GM11168 (cell line): Measurements from ENCODE around the gene VKORC1L1.
"Not testable (repeated sequence)": the region's sequence is repeated elsewhere in the genome, so short reads cannot be mapped to it uniquely, and the experiment has no call there.

ENCODE experiments used
- in situ Hi-C: fragments of 300-500 bp; cut with MboI; formaldehyde crosslinking; loops from one replicate; pipeline ENCODE4 v1.12.0; 2022; ENCODE audit warnings: low sequenced_read_pairs; ENCODE audit not compliant: unreplicated experiment

Gene VKORC1L1

DNA sequence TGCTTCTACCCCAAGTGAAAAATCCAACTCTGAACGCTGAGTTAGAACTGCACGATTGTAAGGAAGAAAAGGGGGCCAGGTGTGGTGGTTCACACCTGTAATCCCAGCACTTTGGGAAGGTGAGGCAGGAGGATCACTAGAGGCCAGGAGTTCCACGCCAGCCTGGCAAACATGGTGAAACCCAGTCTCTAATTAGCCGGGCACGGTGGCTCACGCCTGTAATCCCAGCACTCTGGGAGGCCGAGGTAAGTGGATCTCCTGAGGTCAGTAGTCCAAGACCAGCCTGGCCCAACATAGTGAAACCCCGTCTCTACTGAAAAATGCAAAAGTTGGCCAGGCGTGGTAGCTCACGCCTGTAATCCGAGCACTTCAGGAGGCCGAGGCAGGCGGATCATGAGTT, 100.1 kb downstream of the VKORC1L1 start:
- in situ Hi-C loops, result no loop called here

DNA sequence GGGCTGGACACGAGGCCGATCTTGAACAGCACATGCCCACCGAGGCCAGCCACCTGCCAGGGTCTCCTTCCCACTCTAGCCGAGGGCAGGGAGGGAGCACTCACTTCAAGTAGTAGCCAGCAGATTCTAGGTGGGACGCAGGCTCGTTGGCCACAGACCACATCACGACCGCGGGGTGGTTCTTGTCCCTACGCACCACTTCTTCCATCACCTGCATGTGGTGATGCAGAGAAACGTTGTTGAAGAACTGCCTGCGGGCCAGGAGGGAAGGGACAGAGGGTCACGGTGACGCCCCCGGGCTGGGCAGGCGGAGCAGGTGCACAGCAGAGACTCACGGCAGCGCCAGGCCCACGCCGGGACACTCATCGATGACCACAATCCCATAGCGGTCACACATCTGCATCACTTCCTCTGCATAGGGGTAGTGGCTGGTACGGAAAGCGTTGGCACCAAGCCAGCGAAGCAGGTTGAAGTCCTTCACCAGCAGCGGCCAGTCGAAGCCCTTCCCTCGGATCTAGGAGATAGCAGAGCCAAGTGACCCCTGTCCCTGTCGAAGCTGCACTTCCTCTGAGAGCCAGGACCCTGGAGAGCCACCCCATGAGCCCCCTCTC, 101.4 kb downstream of the VKORC1L1 start:
- in situ Hi-C loops, result no loop called here

DNA sequence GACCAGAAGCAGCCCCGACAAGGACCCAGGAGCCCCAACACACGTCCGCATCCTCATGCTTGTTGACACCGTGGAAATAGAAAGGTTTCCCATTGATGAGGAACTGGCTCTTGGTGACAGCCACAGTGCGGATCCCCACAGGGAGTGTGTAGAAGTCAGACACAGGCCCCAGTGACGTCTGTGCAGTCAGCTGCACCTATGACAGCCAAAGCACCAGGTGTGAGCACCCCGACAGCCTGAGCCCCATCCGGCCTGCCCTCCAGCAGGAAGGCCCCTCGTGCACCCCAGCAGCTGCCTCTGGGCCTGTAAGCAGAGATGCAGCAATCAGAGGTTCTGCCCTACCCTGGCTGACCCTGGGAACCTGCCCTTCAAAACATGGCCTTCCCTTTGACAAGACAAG, 102.0 kb downstream of the VKORC1L1 start:
- in situ Hi-C loops, result loop anchor here (25.0 kb wide), 1 partner anchor 238 kb away; no protein-coding TSS in a partner anchor

DNA sequence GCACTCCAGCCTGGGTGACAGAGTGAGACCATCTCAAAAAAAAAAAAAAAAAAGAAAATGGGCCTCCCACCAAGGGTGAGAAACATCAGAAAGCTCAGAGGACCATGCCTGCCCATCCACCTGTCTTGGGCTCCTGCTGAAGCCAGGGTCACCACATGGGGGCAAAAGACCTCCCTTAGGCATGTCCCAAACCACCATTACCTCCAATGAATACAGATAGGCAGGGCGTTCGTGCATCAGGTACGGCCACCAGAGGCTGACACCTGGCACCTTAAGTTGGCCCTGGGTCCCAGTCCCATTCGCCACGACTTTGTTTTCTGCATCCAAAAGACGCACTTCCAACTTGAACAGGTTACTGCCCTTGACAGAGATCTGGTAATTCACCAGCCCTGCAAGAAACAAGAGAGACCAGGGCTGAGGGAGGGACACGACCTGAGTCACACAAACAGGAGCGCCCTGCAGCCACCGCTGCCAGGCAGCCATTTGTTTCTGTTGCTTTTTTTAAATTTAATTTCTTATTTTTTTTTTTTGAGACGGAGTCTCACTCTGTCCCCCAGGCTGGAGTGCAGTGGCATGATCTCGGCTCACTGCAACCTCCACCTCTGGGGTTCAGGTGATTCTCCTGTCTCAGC, 103.1 kb downstream of the VKORC1L1 start:
- in situ Hi-C loops, result loop anchor here (25.0 kb wide), 1 partner anchor 239 kb away; no protein-coding TSS in a partner anchor

DNA sequence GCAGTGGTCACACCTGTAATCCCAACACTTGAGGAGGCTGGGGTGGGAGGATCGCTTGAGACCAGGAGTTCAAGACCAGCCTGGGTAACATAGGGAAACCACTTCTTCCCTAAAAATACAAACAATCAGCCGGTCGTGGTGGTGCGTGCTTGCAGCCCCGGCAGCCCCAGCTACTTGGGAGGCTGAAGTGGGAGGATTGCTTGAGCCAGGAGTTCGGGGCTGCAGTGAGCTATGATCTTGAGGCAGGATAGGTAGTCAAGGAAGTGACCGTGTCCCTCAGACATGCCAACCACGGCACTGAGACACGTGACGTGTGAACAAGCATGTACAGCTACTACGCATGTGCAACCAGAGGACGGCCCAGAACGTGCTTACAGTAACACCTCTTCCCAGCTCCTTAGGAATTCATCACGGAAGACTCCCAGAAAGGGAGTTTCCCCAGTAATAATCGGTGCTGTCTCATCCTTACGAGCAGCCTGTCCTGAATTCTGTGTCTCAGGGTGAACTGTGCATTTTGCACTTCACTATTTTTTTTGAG, 103.9 kb downstream of the VKORC1L1 start:
- in situ Hi-C loops, result loop anchor here (25.0 kb wide), 1 partner anchor 239 kb away; no protein-coding TSS in a partner anchor

DNA sequence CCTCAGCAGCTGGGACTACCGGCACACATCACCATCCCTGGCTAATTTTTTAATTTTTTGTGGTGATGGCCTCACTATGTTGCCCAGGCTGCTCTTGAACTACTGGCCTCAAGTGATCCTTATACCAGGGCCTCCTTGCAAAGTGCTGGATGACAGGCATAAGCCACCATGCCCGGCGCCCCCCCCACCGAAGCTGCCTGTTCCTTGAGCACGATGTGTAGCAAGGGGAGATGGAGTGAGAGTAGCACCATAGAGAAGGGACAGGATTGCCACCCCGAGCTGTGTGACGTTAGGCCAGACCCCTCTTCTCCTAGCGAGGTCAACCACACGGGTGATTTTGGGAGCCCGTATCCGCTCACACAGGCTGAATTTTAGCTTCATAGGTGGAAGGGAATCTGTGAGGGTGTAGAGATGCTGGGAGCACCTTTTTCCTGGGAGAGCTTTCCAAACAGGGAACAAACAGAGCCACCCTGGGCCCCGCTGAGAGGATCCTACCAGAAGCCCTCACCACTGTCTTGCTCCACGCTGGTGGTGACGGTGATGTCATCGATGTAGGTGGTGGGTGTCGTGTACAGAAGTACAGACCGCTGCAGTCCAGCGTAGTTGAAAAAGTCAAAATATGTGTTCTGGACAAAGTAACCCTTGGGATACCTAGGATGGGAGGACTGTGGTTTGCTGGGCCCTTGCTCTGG, 106.2 kb downstream of the VKORC1L1 start:
- in situ Hi-C loops, result loop anchor here (25.0 kb wide), 1 partner anchor 242 kb away; no protein-coding TSS in a partner anchor

DNA sequence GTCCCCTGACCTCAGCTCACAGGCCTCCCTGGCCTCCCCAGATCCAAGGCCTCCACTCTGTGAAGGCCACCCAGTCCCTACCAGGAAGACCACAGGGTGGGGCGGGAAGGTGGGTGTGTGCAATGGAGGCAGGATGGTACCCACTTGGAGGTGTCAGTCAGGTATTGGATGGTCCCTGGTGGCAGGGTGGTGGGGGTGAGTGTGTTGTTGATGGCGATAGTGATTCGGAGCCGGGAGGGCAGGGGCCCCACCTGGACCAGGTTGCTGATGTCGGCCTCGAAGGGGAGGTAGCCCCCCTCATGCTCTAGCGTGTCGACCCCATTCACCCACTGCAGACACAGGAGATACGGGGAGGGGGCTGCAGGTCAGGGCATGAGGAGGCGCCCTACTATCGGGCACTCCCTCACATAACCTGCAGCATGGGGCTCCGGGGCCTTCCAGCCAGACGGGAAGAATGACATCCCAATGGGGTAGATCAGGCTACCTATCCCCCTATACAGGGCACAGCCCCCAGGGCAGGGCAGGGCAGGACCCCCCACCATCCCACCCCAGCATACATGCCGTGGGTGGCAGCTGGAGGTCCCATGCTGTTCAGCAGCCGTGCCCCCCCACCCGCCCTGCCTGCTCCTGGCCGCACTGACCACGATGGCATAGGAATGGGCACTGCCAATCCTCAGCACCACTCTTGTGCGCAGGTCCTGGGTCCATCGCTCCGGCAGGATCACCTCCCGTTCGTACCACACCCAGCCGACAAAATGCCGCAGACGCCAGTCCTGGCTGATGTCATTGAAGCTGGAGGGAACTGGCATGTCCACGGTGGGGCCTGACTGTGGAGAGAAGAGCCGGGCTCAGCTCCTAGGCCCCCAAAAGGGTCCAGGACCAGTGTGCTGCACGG, 107.0 kb downstream of the VKORC1L1 start:
- in situ Hi-C loops, result loop anchor here (25.0 kb wide), 1 partner anchor 243 kb away; no protein-coding TSS in a partner anchor

DNA sequence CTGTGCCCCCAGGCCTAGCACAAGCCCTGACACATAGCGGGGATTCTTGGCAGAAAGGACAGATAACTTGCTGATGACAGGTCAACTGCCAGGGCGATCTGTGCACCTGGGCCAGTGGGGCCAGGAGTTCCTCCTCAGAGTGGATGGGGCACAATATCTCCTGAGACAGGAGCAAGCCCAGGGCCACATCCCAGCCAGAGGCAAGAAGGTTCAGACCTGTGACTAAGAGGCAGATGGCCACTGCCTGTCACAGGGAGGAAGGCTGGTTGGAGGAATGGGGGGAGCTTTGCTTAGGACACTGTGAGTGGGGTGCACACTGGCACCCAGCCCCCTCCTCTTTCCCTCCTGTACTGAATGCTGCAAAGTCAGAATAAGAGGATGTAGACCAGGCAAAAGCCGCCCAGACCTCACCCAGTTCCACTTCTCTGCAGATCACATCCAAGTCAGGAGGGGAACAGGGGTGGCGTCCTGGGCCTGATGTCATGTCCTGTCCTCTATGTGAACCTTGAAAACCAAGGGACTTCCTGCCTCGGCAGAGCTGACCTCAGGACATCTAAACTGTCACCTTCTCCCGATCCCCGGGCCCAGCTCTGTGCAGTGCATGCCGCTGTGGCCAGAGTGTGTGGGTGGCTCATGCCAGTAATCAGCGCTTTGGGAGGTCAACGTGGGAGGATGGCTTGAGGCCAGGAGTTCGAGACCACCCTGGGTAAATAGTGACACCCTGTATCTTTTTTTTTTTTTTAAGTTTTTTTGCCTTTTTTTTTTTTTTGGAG, 107.8 kb downstream of the VKORC1L1 start:
- in situ Hi-C loops, result loop anchor here (25.0 kb wide), 1 partner anchor 243 kb away; no protein-coding TSS in a partner anchor

DNA sequence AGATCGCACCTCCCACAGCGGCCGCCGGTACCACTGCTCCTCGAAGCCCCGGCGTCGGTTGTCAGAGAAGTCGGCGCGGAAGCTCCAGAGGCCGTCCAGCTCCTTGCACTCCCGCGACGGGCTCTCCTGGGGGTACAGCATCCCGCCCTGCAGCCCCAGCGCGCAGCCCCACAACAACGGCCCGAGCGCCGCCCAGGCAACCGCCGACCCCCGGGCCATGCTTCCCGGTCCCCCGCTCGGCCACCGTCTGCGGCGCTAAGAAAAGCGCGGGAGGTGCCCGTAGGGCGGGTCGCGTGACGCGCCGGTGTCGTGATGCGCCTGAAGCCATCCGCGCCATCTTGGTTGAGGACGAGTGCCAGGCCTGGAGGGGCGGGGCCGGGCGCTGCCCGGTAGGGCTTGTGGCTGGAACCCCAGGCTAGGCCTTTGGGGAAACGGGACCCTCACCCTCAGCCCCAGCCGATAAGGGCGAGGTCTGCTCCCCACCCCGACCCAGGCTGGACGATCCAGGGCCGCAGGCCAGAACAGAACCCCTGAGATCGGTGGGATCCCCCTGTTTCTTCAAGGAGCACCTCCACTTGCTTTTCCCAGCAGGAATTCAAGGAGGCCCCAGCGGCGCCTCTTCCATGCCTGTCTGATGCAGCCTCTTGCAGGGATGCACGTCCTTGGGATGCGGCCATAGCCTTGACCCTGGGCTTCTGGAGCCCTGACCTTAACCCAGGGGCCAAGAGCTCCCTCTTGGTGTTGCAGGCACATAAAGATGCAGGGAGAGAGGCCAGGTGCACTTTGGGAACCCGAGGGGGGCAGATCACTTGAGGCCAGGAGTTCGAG, 109.3 kb downstream of the VKORC1L1 start, which contains the start of gene GUSB:
Gene GUSB (minus strand): TSS at position 249 of the 828 bp plus-strand sequence. CDS start 30 bp downstream, at position 219.
- in situ Hi-C loops, result loop anchor here (25.0 kb wide), 1 partner anchor 245 kb away; no protein-coding TSS in a partner anchor

DNA sequence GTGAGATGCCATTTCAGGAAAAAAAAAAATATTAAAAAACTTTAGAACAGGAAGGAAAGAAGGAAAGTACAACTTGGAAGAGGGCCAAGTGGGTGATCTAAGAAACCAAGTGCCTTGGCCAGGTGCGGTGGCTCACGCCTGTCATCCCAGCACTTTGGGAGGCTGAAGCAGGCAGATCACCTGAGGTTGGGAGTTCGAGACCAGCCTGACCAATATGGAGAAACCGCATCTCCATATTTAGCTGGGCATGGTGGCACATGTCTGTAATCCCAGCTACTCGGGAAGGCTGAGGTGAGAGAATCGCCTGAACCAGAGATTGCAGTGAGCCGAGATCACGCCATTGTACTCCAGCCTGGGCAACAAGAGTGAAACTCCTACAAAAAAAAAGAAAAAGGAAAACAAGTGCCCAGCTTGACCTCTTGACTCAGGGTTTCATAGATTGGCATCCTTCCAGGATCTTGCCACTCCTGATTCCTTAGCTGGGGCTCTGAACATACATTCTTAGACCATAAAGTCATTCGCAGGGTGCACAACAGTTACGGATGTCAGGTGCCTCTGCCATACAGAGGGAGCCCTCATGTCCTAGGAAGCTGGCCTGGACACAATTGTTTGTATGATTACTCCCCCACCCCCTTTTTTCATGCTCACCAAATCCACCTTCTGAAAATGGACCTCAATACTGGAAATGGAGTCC, 111.2 kb downstream of the VKORC1L1 start:
- in situ Hi-C loops, result loop anchor here (25.0 kb wide), 1 partner anchor 247 kb away; no protein-coding TSS in a partner anchor

DNA sequence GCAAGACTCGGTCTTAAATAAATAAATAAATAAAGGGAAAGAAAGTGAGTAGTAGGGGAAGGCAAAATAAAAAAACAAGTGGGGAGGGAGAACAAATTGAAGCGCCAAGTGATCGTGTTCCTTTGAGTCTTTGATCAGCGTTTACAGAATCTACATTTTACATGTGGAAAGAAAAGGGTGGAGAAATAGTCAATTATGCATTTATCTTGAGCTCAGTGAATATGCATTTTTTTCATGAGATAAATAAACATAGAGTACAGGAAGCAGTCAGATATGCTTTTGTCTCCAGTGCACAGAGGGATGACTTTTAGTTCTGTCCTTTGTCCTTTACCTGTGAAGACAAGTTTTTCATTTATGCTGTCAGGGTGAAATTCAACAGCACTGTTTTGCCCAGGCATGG, 115.2 kb downstream of the VKORC1L1 start:
- in situ Hi-C loops, result loop anchor here (25.0 kb wide), 1 partner anchor 251 kb away; no protein-coding TSS in a partner anchor

DNA sequence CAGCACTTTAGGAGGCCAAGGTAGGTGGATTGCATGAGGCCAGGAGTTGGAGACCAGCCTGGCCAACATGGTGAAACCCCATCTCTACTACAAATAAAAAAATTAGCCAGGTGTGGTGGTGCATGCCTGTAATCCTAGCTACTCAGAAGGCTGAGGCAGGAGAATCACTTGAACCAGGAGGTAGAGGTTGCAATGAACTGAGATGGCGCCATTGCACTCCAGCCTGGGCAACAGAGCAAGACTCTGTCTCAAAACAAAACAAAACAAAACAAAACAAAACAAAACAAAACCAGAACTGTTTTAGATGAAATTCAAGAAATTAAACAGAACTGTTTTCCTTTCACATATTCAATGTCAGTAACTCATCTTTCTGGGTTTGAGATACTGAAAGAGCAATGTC, 115.6 kb downstream of the VKORC1L1 start:
- in situ Hi-C loops, result loop anchor here (25.0 kb wide), 1 partner anchor 251 kb away; no protein-coding TSS in a partner anchor

DNA sequence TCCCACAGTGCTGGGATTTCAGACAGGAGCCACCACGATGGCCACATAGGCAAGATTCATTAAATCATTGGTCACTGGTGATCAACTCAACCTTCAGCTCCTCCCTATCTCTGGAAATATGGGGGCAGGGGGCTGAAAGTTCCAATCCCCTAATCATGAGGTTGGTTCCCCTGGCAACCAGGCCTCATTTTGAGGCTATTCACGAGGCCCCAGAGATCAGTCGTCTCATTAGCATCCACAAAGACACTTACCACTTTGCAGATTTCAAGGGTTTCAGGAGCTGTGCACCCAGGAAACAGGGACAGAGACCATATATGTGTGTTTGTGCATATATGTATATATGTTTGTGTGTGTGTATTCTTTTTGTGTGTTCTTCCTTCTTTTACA, 116.8 kb downstream of the VKORC1L1 start:
- in situ Hi-C loops, result loop anchor here (25.0 kb wide), 1 partner anchor 252 kb away; no protein-coding TSS in a partner anchor

DNA sequence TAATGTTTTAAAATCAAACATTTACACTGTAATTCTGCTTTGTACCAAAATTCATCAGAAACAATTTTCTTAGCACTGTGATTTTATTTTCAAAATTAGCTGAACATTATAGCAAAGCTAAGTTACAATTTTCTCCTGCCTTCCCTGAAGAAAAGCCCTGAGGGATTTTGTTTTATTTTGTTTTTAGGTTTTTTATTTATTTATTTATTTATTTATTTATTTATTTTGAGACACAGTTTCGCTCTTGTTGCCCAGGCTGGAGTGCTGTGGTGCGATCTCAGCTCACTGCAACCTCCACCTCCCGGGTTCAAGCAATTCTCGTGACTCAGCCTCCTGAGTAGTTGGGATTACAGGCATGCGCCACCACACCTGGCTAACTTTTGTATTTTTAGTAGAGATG, 119.0 kb downstream of the VKORC1L1 start:
- in situ Hi-C loops, result loop anchor here (25.0 kb wide), 1 partner anchor 255 kb away; no protein-coding TSS in a partner anchor

DNA sequence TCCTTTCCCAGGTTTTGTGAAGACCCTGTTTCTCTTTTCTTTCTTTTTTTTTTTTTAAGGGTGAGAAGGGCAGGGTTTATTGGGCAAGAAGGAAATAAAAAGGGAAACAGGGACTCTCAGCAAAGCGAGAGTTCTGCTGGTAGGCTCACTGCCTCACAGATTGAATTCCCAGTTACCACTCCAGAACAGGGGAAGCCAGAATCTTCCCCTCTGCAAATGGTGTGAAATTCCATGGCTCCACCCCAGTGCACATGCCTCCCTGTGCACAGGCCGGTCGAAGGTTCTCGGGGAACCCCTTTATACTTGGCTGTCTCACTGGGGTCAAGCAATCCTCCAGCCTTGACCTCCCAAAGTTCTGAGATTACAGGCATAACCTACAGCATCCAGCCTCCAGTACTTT, 119.7 kb downstream of the VKORC1L1 start:
- in situ Hi-C loops, result loop anchor here (25.0 kb wide), 1 partner anchor 255 kb away; no protein-coding TSS in a partner anchor

DNA sequence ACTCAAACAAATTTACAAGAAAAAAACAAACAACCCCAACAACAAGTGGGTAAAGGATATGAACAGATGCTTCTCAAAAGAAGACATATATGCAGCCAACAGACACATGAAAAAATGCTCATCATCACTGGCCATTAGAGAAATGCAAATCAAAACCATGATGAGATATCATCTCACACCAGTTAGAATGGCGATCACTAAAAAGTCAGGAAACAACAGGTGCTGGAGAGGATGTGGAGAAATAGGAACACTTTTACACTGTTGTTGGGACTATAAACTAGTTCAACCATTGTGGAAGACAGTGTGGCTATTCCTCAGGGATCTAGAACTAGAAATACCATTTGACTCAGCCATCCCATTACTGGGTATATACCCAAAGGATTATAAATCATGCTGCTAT, 122.1 kb downstream of the VKORC1L1 start:
- in situ Hi-C loops, result loop anchor here (25.0 kb wide), 1 partner anchor 258 kb away; no protein-coding TSS in a partner anchor

DNA sequence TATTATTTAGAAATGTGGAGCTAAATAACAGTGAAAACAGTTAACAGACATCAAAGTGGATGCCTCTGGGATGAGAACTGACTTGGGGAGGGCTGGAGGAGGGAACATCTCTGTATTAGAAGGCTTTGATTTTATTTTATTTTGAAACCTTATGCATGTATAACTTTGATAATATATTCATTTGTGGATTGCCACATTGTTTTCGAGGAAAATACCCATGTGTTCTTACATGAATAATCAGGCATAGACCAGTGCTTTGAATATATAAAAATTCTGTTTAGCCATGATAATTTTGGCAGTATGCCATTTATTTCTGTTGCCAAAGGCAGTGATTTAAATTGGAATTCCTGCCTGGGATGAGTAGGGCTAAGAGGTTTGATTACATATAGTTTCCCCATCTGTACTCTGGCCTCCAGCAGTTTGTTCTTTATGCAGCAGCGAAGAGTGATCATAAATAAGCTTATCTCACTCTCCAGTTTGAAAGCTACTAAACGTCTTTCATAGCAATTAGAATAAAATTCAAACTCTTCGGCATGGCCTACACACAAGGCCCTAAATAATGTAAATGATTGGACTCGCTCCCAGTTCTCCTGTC, 128.0 kb downstream of the VKORC1L1 start:
- in situ Hi-C loops, result not testable (repeated sequence)
